ENCODE measurements around the gene DLX4. TPM values are rescaled to one million over a fixed set of nuclear protein-coding genes. Genes with fewer than 3 reads are reported as not detected.
A peak's percentile ranks its signal among the peaks of the same experiment; 100 is the strongest.

The DLX4 gene
- total RNA-seq (1 to 10 TPM in 1 of 2 experiments, under 1 TPM in 1; 0.70 to 1.2 TPM), polyA plus RNA-seq (under 1 TPM; 0.22 to 0.33 TPM)

GRCh38 chr17:49969134-49969759 is at the start of gene DLX4:
Gene DLX4, plus strand, starts transcription at chr17:49969190. Its CDS starts 279 bp downstream, at chr17:49969469.
- Mint-ChIP-seq H3K27ac (peak within 1 kb of the TSS in 5 of 7 donors; percentile 72 to 89 (median 75)), H3K4me3 (peak within 1 kb of the TSS; percentile 86 to 95 (median 90)), H3K36me3 (peaks cover 2 to 5% of the 10 kb centered on the region in 2 donors), H3K27me3 (peaks cover 61 to 69% of the 10 kb centered on the region in 2 donors), H3K4me1 (peaks cover 23 to 63% (median 43%) of the 10 kb centered on the region in 4 donors), H3K9me3 (peaks cover 0 to 9% (median 3%) of the 10 kb centered on the region in 8 donors)
- POLR2A ChIA-PET (ENCODE audit: partially characterized antibody), result interaction anchor here (2.2 kb wide), 1 partner anchor 29 kb away, joined by 6 read pairs; no protein-coding TSS in a partner anchor
- peak in 1 of 5 donors; percentile 49 for DNase-seq
- H3K9me3 ChIP-seq (ENCODE audit: control insufficient read depth in 1 of 2, low read length in 2 of 2), result no peaks in the 10 kb centered on the region
- intact Hi-C loops (cut with micrococcal nuclease), result no loop called here
- CTCF ChIA-PET (ENCODE audit: partially characterized antibody), result interaction anchor here (2.9 kb wide), 1 partner anchor 28 kb away, joined by 11 read pairs; no protein-coding TSS in a partner anchor
- no peaks in the 10 kb centered on the region for H3K36me3 ChIP-seq (ENCODE audit: insufficient read depth, low read length)
- peaks cover 52% of the 10 kb centered on the region for H3K4me1 ChIP-seq (ENCODE audit: insufficient read depth, low read length)
- H3K27me3 ChIP-seq (ENCODE audit: insufficient read depth, low read length), result peaks cover 71% of the 10 kb centered on the region
- H3K4me3 ChIP-seq (ENCODE audit: low read length in 2 of 2), result peak within 1 kb of the TSS; percentile 22 to 67
- no peak within 1 kb of the TSS for H3K27ac ChIP-seq (ENCODE audit: low read depth, low read length)

- CTCF ChIA-PET (ENCODE audit: partially characterized antibody), result interaction anchor here (1.2 to 1.3 kb wide), 3 partner anchors 22 to 76 kb away, joined by 3 to 6 read pairs (median 3); no protein-coding TSS in a partner anchor
- no peaks in the 10 kb centered on the region for H3K4me1 ChIP-seq (ENCODE audit: insufficient read depth, low read length)
- no peaks in the 10 kb centered on the region for H3K36me3 ChIP-seq (ENCODE audit: insufficient read depth, low read length)
- intact Hi-C loops (cut with micrococcal nuclease), result no loop called here
- Mint-ChIP-seq H3K36me3 (no peaks in the 10 kb centered on the region), H3K4me1 (no peaks in the 10 kb centered on the region), H3K4me3 (no peak overlapping the region), H3K27me3 (peaks cover 20 to 23% of the 10 kb centered on the region in 2 donors), H3K27ac (no peak overlapping the region), H3K9me3 (peaks cover 0 to 2% (median 0%) of the 10 kb centered on the region in 8 donors)
- H3K4me3 ChIP-seq (ENCODE audit: low read length in 2 of 2), result no peak overlapping the region
- H3K9me3 ChIP-seq (ENCODE audit: control insufficient read depth in 1 of 2, low read length in 2 of 2), result no peaks in the 10 kb centered on the region
- DNase-seq, result no peak
- peaks cover 3% of the 10 kb centered on the region for H3K27me3 ChIP-seq (ENCODE audit: insufficient read depth, low read length)
- no peak overlapping the region for H3K27ac ChIP-seq (ENCODE audit: low read depth, low read length)
- POLR2A ChIA-PET (ENCODE audit: partially characterized antibody), result no interaction called here
These were observed 48.8 kb upstream of the DLX4 start for GRCh38 chr17:49920030-49920769.

GRCh38 chr17:49922095-49922494 is 46.9 kb upstream of the DLX4 start:
- Mint-ChIP-seq H3K4me1 (no peaks in the 10 kb centered on the region), H3K36me3 (no peaks in the 10 kb centered on the region), H3K27me3 (peaks cover 12 to 19% of the 10 kb centered on the region in 2 donors), H3K4me3 (no peak overlapping the region), H3K9me3 (no peaks in the 10 kb centered on the region), H3K27ac (no peak overlapping the region)
- POLR2A ChIA-PET (ENCODE audit: partially characterized antibody), result no interaction called here
- H3K27ac ChIP-seq (ENCODE audit: low read depth, low read length), result no peak overlapping the region
- no peaks in the 10 kb centered on the region for H3K36me3 ChIP-seq (ENCODE audit: insufficient read depth, low read length)
- intact Hi-C loops (cut with micrococcal nuclease), result no loop called here
- H3K4me1 ChIP-seq (ENCODE audit: insufficient read depth, low read length), result no peaks in the 10 kb centered on the region
- peaks cover 3% of the 10 kb centered on the region for H3K27me3 ChIP-seq (ENCODE audit: insufficient read depth, low read length)
- H3K9me3 ChIP-seq (ENCODE audit: control insufficient read depth in 1 of 2, low read length in 2 of 2), result no peaks in the 10 kb centered on the region
- H3K4me3 ChIP-seq (ENCODE audit: low read length in 2 of 2), result no peak overlapping the region
- DNase-seq, result no peak
- CTCF ChIA-PET (ENCODE audit: partially characterized antibody), result interaction anchor here (1.4 to 2.0 kb wide), 2 partner anchors 30 to 76 kb away, joined by 3 to 6 read pairs; no protein-coding TSS in a partner anchor

- Mint-ChIP-seq H3K36me3 (no peaks in the 10 kb centered on the region), H3K9me3 (no peaks in the 10 kb centered on the region), H3K4me1 (no peaks in the 10 kb centered on the region), H3K27me3 (peaks cover 9 to 22% of the 10 kb centered on the region in 2 donors), H3K4me3 (no peak overlapping the region), H3K27ac (no peak overlapping the region)
- no peak for DNase-seq
- H3K4me3 ChIP-seq (ENCODE audit: low read length in 2 of 2), result no peak overlapping the region
- H3K27ac ChIP-seq (ENCODE audit: low read depth, low read length), result no peak overlapping the region
- ChIA-PET CTCF (ENCODE audit: partially characterized antibody) (interaction anchor here (1.5 kb wide), 1 partner anchor 72 kb away, joined by 4 read pairs; no protein-coding TSS in a partner anchor), POLR2A (ENCODE audit: partially characterized antibody) (no interaction called here)
- peaks cover 3% of the 10 kb centered on the region for H3K27me3 ChIP-seq (ENCODE audit: insufficient read depth, low read length)
- intact Hi-C loops (cut with micrococcal nuclease), result no loop called here
- no peaks in the 10 kb centered on the region for H3K4me1 ChIP-seq (ENCODE audit: insufficient read depth, low read length)
- no peaks in the 10 kb centered on the region for H3K36me3 ChIP-seq (ENCODE audit: insufficient read depth, low read length)
- no peaks in the 10 kb centered on the region for H3K9me3 ChIP-seq (ENCODE audit: control insufficient read depth in 1 of 2, low read length in 2 of 2)
These were observed 44.9 kb upstream of the DLX4 start for GRCh38 chr17:49924116-49924515.

GRCh38 chr17:49924589-49924988 is 44.4 kb upstream of the DLX4 start:
- H3K4me3 Mint-ChIP-seq, result no peak overlapping the region
- no peak overlapping the region for H3K27ac ChIP-seq (ENCODE audit: low read depth, low read length)
- H3K27me3 ChIP-seq (ENCODE audit: insufficient read depth, low read length), result peaks cover 3% of the 10 kb centered on the region
- H3K36me3 ChIP-seq (ENCODE audit: insufficient read depth, low read length), result no peaks in the 10 kb centered on the region
- ChIA-PET CTCF (ENCODE audit: partially characterized antibody) (interaction anchor here (1.5 kb wide), 1 partner anchor 72 kb away, joined by 4 read pairs; no protein-coding TSS in a partner anchor), POLR2A (ENCODE audit: partially characterized antibody) (no interaction called here)
- no peak overlapping the region for H3K4me3 ChIP-seq (ENCODE audit: low read length in 2 of 2)
- no peaks in the 10 kb centered on the region for H3K9me3 ChIP-seq (ENCODE audit: control insufficient read depth in 1 of 2, low read length in 2 of 2)
- intact Hi-C loops (cut with micrococcal nuclease), result no loop called here
- no peaks in the 10 kb centered on the region for H3K9me3 Mint-ChIP-seq
- H3K4me1 Mint-ChIP-seq, result no peaks in the 10 kb centered on the region
- DNase-seq, result no peak
- no peaks in the 10 kb centered on the region for H3K4me1 ChIP-seq (ENCODE audit: insufficient read depth, low read length)
- peaks cover 9 to 22% of the 10 kb centered on the region in 2 donors for H3K27me3 Mint-ChIP-seq
- no peaks in the 10 kb centered on the region for H3K36me3 Mint-ChIP-seq
- no peak overlapping the region for H3K27ac Mint-ChIP-seq

- DNase-seq, result no peak
- ChIA-PET POLR2A (ENCODE audit: partially characterized antibody) (no interaction called here), CTCF (ENCODE audit: partially characterized antibody) (no interaction called here)
- intact Hi-C loops (cut with micrococcal nuclease), result no loop called here
- Mint-ChIP-seq H3K4me1 (no peaks in the 10 kb centered on the region), H3K9me3 (no peaks in the 10 kb centered on the region), H3K27me3 (peaks cover 9 to 29% of the 10 kb centered on the region in 2 donors), H3K4me3 (no peak overlapping the region), H3K27ac (no peak overlapping the region), H3K36me3 (no peaks in the 10 kb centered on the region)
- no peak overlapping the region for H3K4me3 ChIP-seq (ENCODE audit: low read length in 2 of 2)
- H3K4me1 ChIP-seq (ENCODE audit: insufficient read depth, low read length), result no peaks in the 10 kb centered on the region
- H3K36me3 ChIP-seq (ENCODE audit: insufficient read depth, low read length), result no peaks in the 10 kb centered on the region
- no peaks in the 10 kb centered on the region for H3K9me3 ChIP-seq (ENCODE audit: control insufficient read depth in 1 of 2, low read length in 2 of 2)
- H3K27ac ChIP-seq (ENCODE audit: low read depth, low read length), result no peak overlapping the region
- peaks cover 3% of the 10 kb centered on the region for H3K27me3 ChIP-seq (ENCODE audit: insufficient read depth, low read length)
These were observed 43.1 kb upstream of the DLX4 start for GRCh38 chr17:49925921-49926320.

- intact Hi-C loops (cut with micrococcal nuclease), result no loop called here
- Histone ChIP-seq H3K9me3 (ENCODE audit: control insufficient read depth in 1 of 2, low read length in 2 of 2) (no peaks in the 10 kb centered on the region), H3K4me3 (ENCODE audit: low read length in 2 of 2) (no peak overlapping the region), H3K27ac (ENCODE audit: low read depth, low read length) (no peak overlapping the region), H3K36me3 (ENCODE audit: insufficient read depth, low read length) (no peaks in the 10 kb centered on the region), H3K27me3 (ENCODE audit: insufficient read depth, low read length) (peaks cover 3% of the 10 kb centered on the region), H3K4me1 (ENCODE audit: insufficient read depth, low read length) (no peaks in the 10 kb centered on the region)
- Mint-ChIP-seq H3K27ac (no peak overlapping the region), H3K4me3 (no peak overlapping the region), H3K9me3 (no peaks in the 10 kb centered on the region), H3K36me3 (no peaks in the 10 kb centered on the region), H3K4me1 (no peaks in the 10 kb centered on the region), H3K27me3 (peaks cover 12 to 27% of the 10 kb centered on the region in 2 donors)
- ChIA-PET CTCF (ENCODE audit: partially characterized antibody) (no interaction called here), POLR2A (ENCODE audit: partially characterized antibody) (no interaction called here)
- no peak for DNase-seq
These were observed 42.1 kb upstream of the DLX4 start for GRCh38 chr17:49926886-49927285.
